T-helper 1 cell treated with Interleukin-12 subunit alpha and Interleukin-12 subunit beta and Interleukin-4 antibody, amounts not matched to agents 30 μg/mL and 1 μg/mL, for 36 hours (primary cell): ENCODE results near the gene STX1B.

ENCODE experiments used
- H3K27ac Mint-ChIP-seq: one replicate; pipeline ENCODE4 v1.8.0; 2021; ENCODE audit warnings: mild to moderate bottlenecking, mixed read lengths
- H3K27me3 Mint-ChIP-seq: one replicate; pipeline ENCODE4 v1.8.0; 2021; ENCODE audit warnings: low read depth, mixed read lengths
- H3K36me3 Mint-ChIP-seq: one replicate; pipeline ENCODE4 v1.8.0; 2021; ENCODE audit warnings: low read depth, mixed read lengths
- H3K4me1 Mint-ChIP-seq: one replicate; pipeline ENCODE4 v1.8.0; 2021; ENCODE audit warnings: low read depth, mixed read lengths
- H3K4me3 Mint-ChIP-seq: one replicate; pipeline ENCODE4 v1.8.0; 2021; ENCODE audit warnings: mild to moderate bottlenecking, moderate library complexity, mixed read lengths
- H3K9me3 Mint-ChIP-seq: one replicate; pipeline ENCODE4 v1.8.0; 2021; ENCODE audit warnings: mixed read lengths

STX1B gene

DNA sequence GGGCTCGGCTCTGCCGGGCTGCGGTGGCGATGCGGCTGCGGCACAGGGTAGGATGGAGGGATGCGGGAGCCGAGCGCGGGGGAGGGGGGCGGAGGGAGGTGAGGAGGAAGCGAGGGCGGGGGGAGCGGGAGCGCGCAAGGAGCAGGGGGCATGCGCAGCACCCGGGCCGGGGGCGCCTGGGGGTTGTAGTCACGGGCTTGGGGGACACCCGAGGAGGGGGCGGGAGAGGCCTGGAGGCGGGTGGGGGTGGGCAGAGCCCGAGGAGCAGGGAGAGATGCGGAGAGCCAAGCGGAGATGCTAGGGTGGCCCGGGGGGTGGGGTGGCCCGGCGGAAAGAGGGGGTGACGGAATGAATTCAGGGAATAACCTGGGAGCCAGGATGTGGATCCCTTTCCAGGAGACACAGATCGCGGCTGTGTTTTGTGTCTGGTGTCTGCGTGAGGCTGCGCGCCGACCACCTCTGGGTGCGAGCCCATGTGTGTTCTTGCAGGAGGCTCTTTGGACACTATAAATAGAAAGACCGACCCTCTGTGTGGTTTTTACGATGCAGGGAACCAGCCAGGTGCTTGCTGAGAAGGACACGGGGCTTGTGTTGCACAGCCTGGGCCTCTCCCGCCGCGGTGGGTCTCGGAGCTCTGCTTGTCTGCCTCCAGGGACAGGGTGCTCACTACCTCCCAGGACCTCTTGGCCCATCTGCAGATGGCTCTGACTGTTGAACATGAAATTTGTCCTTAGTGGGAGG lies at the start of gene STX1B:
STX1B (minus strand) TSS at position 54 of the 741 bp plus-strand sequence. CDS start 242 bp downstream, outside the sequence.
- Mint-ChIP-seq H3K36me3 (no peaks in the 10 kb centered on the region), H3K9me3 (no peaks in the 10 kb centered on the region), H3K4me3 (peak within 1 kb of the TSS; percentile 62), H3K27me3 (peaks cover 57% of the 10 kb centered on the region), H3K4me1 (peaks cover 7% of the 10 kb centered on the region), H3K27ac (no peak within 1 kb of the TSS)

GRCh38 chr16:31055613-31056012 lies 45.2 kb upstream of the STX1B start:
- no peaks in the 10 kb centered on the region for H3K27me3 Mint-ChIP-seq
- H3K4me1 Mint-ChIP-seq = peaks cover 4% of the 10 kb centered on the region
- no peak overlapping the region for H3K27ac Mint-ChIP-seq
- peaks cover 12% of the 10 kb centered on the region for H3K36me3 Mint-ChIP-seq
- no peak overlapping the region for H3K4me3 Mint-ChIP-seq
- no peaks in the 10 kb centered on the region for H3K9me3 Mint-ChIP-seq

- H3K4me1 Mint-ChIP-seq = peaks cover 4% of the 10 kb centered on the region
- H3K27me3 Mint-ChIP-seq = no peaks in the 10 kb centered on the region
- H3K27ac Mint-ChIP-seq = peak overlapping the region; percentile 47
- peaks cover 4% of the 10 kb centered on the region for H3K36me3 Mint-ChIP-seq
- H3K9me3 Mint-ChIP-seq = no peaks in the 10 kb centered on the region
- H3K4me3 Mint-ChIP-seq = no peak overlapping the region
These were observed 41.7 kb upstream of the STX1B start for GRCh38 chr16:31052114-31052513.

GRCh38 chr16:31050280-31051030 lies 40.0 kb upstream of the STX1B start:
- H3K4me3 Mint-ChIP-seq = no peak overlapping the region
- no peaks in the 10 kb centered on the region for H3K27me3 Mint-ChIP-seq
- no peaks in the 10 kb centered on the region for H3K9me3 Mint-ChIP-seq
- H3K4me1 Mint-ChIP-seq = peaks cover 4% of the 10 kb centered on the region
- H3K27ac Mint-ChIP-seq = no peak overlapping the region
- H3K36me3 Mint-ChIP-seq = peaks cover 1% of the 10 kb centered on the region

DNA sequence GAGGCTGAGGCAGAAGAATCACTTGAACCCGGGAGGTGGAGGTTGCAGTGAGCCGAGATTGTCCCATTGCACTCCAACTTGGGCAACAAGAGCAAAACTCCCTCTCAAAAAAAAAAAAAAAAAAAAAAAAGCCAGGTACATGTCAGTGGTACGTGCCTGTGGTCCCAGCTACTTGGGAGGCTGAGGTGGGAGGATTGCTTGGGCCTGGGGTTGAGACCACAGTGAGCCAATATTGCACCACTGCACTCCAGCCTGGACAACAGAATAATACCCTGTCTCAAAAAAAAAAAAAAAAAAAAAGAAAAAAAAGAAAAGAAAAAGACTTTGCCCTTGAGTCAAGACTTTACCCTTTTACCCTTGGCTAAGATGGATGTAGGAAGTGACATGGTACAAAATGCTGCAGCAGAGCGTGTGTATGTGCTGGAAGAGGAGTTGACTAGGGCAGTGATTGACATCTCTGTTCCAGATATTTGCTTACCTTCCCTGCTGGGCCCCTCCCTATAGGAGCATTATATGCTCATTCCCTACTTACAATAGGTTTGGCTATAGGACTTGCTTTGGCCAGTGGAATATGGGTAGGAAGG lies 33.6 kb upstream of the STX1B start:
- Mint-ChIP-seq H3K36me3 (peaks cover 15% of the 10 kb centered on the region), H3K27me3 (no peaks in the 10 kb centered on the region), H3K4me3 (no peak overlapping the region), H3K27ac (no peak overlapping the region), H3K9me3 (no peaks in the 10 kb centered on the region), H3K4me1 (no peaks in the 10 kb centered on the region)

GRCh38 chr16:31043352-31043751 lies 32.9 kb upstream of the STX1B start:
- Mint-ChIP-seq H3K36me3 (peaks cover 21% of the 10 kb centered on the region), H3K27me3 (no peaks in the 10 kb centered on the region), H3K4me3 (no peak overlapping the region), H3K4me1 (no peaks in the 10 kb centered on the region), H3K27ac (no peak overlapping the region), H3K9me3 (no peaks in the 10 kb centered on the region)

- H3K4me3 Mint-ChIP-seq = no peak overlapping the region
These were observed 32.4 kb upstream of the STX1B start for GRCh38 chr16:31042866-31043265.

GRCh38 chr16:31038993-31039392 lies 28.6 kb upstream of the STX1B start:
- Mint-ChIP-seq H3K27ac (no peak overlapping the region), H3K27me3 (no peaks in the 10 kb centered on the region), H3K4me1 (peaks cover 6% of the 10 kb centered on the region), H3K36me3 (peaks cover 29% of the 10 kb centered on the region), H3K9me3 (no peaks in the 10 kb centered on the region), H3K4me3 (no peak overlapping the region)

More at GRCh38 chr16:31042866-31043265, 32.4 kb upstream of the STX1B start:
- Mint-ChIP-seq H3K4me1 (no peaks in the 10 kb centered on the region), H3K36me3 (peaks cover 21% of the 10 kb centered on the region), H3K27me3 (no peaks in the 10 kb centered on the region), H3K27ac (no peak overlapping the region), H3K9me3 (no peaks in the 10 kb centered on the region)

GRCh38 chr16:31036691-31037090 lies 26.3 kb upstream of the STX1B start:
- Mint-ChIP-seq H3K27ac (no peak overlapping the region), H3K4me1 (peaks cover 15% of the 10 kb centered on the region), H3K27me3 (no peaks in the 10 kb centered on the region), H3K9me3 (no peaks in the 10 kb centered on the region), H3K4me3 (no peak overlapping the region), H3K36me3 (peaks cover 26% of the 10 kb centered on the region)

GRCh38 chr16:31033709-31034492 lies 23.5 kb upstream of the STX1B start:
- Mint-ChIP-seq H3K27me3 (no peaks in the 10 kb centered on the region), H3K27ac (peak overlapping the region; percentile 87), H3K9me3 (no peaks in the 10 kb centered on the region), H3K4me3 (peak overlapping the region; percentile 87), H3K36me3 (peaks cover 17% of the 10 kb centered on the region), H3K4me1 (peaks cover 17% of the 10 kb centered on the region)

GRCh38 chr16:31032736-31033708 lies 22.6 kb upstream of the STX1B start, which contains the start of gene STX4:
TSS of gene STX4 (plus strand) at chr16:31033558. CDS start at chr16:31033806, 248 bp downstream.
- Mint-ChIP-seq H3K27ac (peak within 1 kb of the TSS; percentile 87), H3K4me3 (peak within 1 kb of the TSS; percentile 87), H3K27me3 (no peaks in the 10 kb centered on the region)

GRCh38 chr16:31031276-31031675 lies 20.8 kb upstream of the STX1B start:
- H3K9me3 Mint-ChIP-seq = no peaks in the 10 kb centered on the region
- no peak overlapping the region for H3K27ac Mint-ChIP-seq
- peaks cover 9% of the 10 kb centered on the region for H3K36me3 Mint-ChIP-seq
- peaks cover 14% of the 10 kb centered on the region for H3K4me1 Mint-ChIP-seq
- H3K27me3 Mint-ChIP-seq = no peaks in the 10 kb centered on the region
- no peak overlapping the region for H3K4me3 Mint-ChIP-seq

More at GRCh38 chr16:31032736-31033708, 22.6 kb upstream of the STX1B start, which contains the start of gene STX4:
- Mint-ChIP-seq H3K4me1 (peaks cover 17% of the 10 kb centered on the region), H3K9me3 (no peaks in the 10 kb centered on the region), H3K36me3 (peaks cover 12% of the 10 kb centered on the region)

- H3K4me1 Mint-ChIP-seq = peaks cover 12% of the 10 kb centered on the region
- H3K27ac Mint-ChIP-seq = no peak overlapping the region
- no peaks in the 10 kb centered on the region for H3K27me3 Mint-ChIP-seq
- peaks cover 4% of the 10 kb centered on the region for H3K36me3 Mint-ChIP-seq
- H3K9me3 Mint-ChIP-seq = no peaks in the 10 kb centered on the region
- no peak overlapping the region for H3K4me3 Mint-ChIP-seq
These were observed 18.8 kb upstream of the STX1B start for GRCh38 chr16:31029272-31029671.
